Esophagus squamous epithelium (tissue), 4 donors: ENCODE data around the gene CAPS.

ENCODE experiments used
- CTCF ChIP-seq, 6 experiments: fragments of 450-650 bp in 4 of 6; fragments of 200-600 bp in 2 of 6; sonication (generic) in 2 of 6; IDR thresholded peaks; one replicate each; pipeline ENCODE4 v1.5.1; 2016 to 2019; ENCODE audit warnings: antibody characterized with exemption in 6 of 6, mild to moderate bottlenecking in 4 of 6, moderate library complexity in 4 of 6
- POLR2A ChIP-seq, 4 donors: fragments of 450-650 bp; IDR thresholded peaks; one replicate each; pipeline ENCODE4 v1.6.1; 2017; ENCODE audit warnings: antibody characterized with exemption in 4 of 4, mild to moderate bottlenecking in 4 of 4, moderate library complexity in 3 of 4

DNA sequence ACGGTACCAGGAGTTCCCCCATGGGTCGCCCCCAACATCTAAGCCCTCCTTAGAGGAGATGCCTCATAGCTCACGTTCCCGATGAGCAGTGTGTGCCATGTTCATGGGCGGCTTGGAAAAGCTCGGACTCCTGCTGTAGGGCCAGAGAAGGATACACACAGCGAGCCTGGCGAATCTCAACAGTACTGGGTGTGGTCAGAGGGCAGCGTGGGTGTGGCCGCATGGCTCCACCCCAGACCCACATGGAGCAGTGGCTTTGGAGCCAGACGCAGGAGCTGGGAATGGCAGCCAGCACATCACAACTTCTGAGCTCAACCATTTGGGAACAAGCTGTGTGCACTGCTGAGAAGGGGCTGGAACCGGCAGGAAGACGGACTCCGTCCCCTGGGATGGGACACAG lies 15.6 kb downstream of the CAPS start:
- no peak for TF ChIP-seq CTCF (IDR thresholded peaks at IDR 0.05)
- no peak for TF ChIP-seq POLR2A (IDR thresholded peaks at IDR 0.05)
